GM12878 (cell line): ENCODE data around the gene CLASRP. TPM values are rescaled to one million over a fixed set of nuclear protein-coding genes. Genes with fewer than 3 reads are reported as not detected.
A peak's percentile ranks its signal among the peaks of the same experiment; 100 is the strongest.

Source experiments
- BCL11A ChIP-seq: IDR thresholded peaks from 2 replicates; pipeline ENCODE4 v1.6.1; 2011; ENCODE audit warnings: low read depth, low read length
- IKZF2 ChIP-seq, 2 experiments: fragments of 450-650 bp; IDR thresholded peaks; 2 replicates each; pipeline ENCODE4 v1.6.1; 2017; ENCODE audit warnings: mild to moderate bottlenecking in 2 of 2, moderate library complexity in 2 of 2
- MYB ChIP-seq: fragments of 150-350 bp; IDR thresholded peaks from 2 replicates; pipeline ENCODE4 v1.6.1; 2014; ENCODE audit warnings: mild to moderate bottlenecking, low read depth, low read length, borderline replicate concordance
- PAX5 ChIP-seq: IDR thresholded peaks from 2 replicates; pipeline ENCODE4 v1.6.1; 2011; ENCODE audit warnings: low read depth, low read length, borderline replicate concordance
- POU2F2 ChIP-seq: IDR thresholded peaks from 3 replicates; pipeline ENCODE4 v1.6.1; 2011; ENCODE audit warnings: low read depth, mild to moderate bottlenecking, low read length, borderline replicate concordance
- SMAD1 ChIP-seq: fragments of 450-650 bp; IDR thresholded peaks from 2 replicates; pipeline ENCODE4 v1.6.1; 2018; ENCODE audit warnings: mild to moderate bottlenecking, low read depth; ENCODE audit not compliant: partially characterized antibody
- SUPT20H ChIP-seq: IDR thresholded peaks from 2 replicates; pipeline ENCODE4 v1.6.1; 2011; ENCODE audit warnings: low read depth, mild to moderate bottlenecking, low read length, moderate library complexity, borderline replicate concordance; ENCODE audit not compliant: control insufficient read depth
- ZBTB4 ChIP-seq: fragments of 450-650 bp; formaldehyde crosslinking; IDR thresholded peaks from 2 replicates; pipeline ENCODE4 v1.4.0; 2022; ENCODE audit warnings: mild to moderate bottlenecking, moderate library complexity
- ZNF622 ChIP-seq: fragments of 450-650 bp; IDR thresholded peaks from 2 replicates; pipeline ENCODE4 v1.6.1; 2017; ENCODE audit warnings: mild to moderate bottlenecking, inconsistent platforms
- ZZZ3 ChIP-seq: IDR thresholded peaks from 2 replicates; pipeline ENCODE4 v1.6.1; 2011; ENCODE audit warnings: low read depth; ENCODE audit not compliant: control insufficient read depth, insufficient read length
- polyA plus RNA-seq, 11 experiments: library from polyadenylated mRNA; depleted of rRNA in 4 of 11; unstranded in 6 of 11; stranded (reverse) in 5 of 11; fragments of >200 nt; fragmentation: Nextera tagmentation in 4 of 11; fragmentation: Illumina TruSeq in 1 of 11; extraction: Ambion mirVana in 4 of 11; extraction: Trizol in 1 of 11; gene quantifications; 1 replicate in 1 of 11; 2 replicates in 10 of 11; pipeline versions ENCODE4 v1.2.1 to v1.2.3, GENCODE V29; 2011 to 2016; ENCODE audit warnings: inconsistent platforms in 2 of 11, missing spikeins in 2 of 11, low read depth in 1 of 11
- total RNA-seq, 4 experiments: library from RNA; depleted of rRNA in 3 of 4; stranded (reverse); fragments of >200 nt in 3 of 4; fragmentation: Illumina TruSeq in 1 of 4; extraction: Trizol in 1 of 4; gene quantifications; 2 replicates each; pipeline versions ENCODE4 v1.2.1 to v1.2.3, GENCODE V29; 2013 to 2021

Gene CLASRP
- total and polyA plus RNA-seq, 10 of the 15 experiments (the other 5 are each of a cell fraction or from before 2014, with no cell fraction given) = 0.68 to 75.8 (median 30.2) TPM

DNA sequence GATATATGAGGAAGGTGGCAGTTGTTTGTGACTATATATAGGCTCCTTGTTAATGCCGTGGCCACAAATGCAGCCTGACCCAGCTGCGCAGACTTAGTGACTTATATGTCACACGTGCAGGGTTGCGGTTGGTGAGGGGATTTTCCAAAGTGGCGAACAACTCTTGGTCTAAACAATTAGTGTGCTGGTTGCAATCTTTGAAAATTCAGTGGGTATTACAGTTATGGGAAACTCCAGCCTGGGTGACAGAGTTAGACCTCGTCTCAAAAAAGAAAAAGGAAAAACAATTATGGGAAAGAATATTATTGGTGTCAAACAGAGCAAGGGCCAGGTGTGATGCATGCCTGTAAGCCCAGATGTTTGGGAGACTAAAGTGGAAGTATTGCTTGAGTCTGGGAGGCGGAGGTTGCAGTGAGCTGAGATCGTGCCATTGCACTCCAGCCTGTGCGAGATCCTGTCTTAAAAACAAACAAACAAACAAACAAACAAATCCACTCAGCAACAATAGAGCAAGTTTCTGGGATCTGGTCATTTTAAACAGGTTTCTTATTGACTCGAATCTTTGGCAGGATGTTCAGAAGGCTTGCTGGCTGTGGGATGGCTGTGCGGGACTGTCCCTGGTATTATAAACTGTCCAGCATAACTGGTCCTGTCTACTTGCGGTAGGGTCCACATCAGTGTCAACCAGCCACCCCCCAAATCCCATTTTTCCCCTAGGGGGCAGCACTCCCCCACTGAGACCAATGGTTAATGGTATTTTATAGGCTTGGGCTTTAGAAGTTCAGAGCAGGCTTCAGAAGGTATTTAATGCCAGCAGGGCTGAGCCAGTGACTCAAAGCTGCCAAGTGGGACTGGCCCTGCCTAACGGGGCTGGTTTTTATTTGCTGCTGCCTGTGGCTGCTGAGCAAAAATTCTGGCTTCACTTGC lies 22.2 kb upstream of the CLASRP start (continued):
- no peak for TF ChIP-seq ZBTB4 (CRISPR knock-in tag)
- peak; percentile 66; the same call in 2 of the 3 replicates for TF ChIP-seq POU2F2
- no peak for TF ChIP-seq ZZZ3
- TF ChIP-seq SUPT20H = no peak
- peak; percentile 59 for TF ChIP-seq MYB
- TF ChIP-seq IKZF2 (IDR thresholded peaks at IDR 0.05) = peak; percentile 94 to 95
- TF ChIP-seq SMAD1 = no peak
- peak; percentile 85 for TF ChIP-seq BCL11A
- TF ChIP-seq ZNF622 = no peak
- TF ChIP-seq PAX5 = 0 out of 2 replicates have a peak, but pooled peaks have one; percentile 58
